GM23338 (cell line): Measurements from ENCODE around the gene FAM32A. TPM values are rescaled to one million over a fixed set of nuclear protein-coding genes. Genes with fewer than 3 reads are reported as not detected.

Source experiments
- ATAC-seq: fragments of 200-7000 bp; cut with Tn5 transposase; 3 replicates; pipeline ENCODE4 v1.9.1; 2020
- DNase-seq: peaks from one replicate; pipeline ENCODE4 v3.0.0-alpha.2; 2015; ENCODE audit warnings: low spot score
- H2AFZ ChIP-seq: fragments of 200-600 bp; sonication (generic); 2 replicates; pipeline ENCODE4 v1.8.0; 2016; ENCODE audit warnings: antibody characterized with exemption, mild to moderate bottlenecking, moderate library complexity
- H3F3A ChIP-seq: fragments of 200-600 bp; sonication (generic); replicated peaks from 2 replicates; pipeline ENCODE4 v1.8.0; 2017; ENCODE audit warnings: antibody characterized with exemption, mixed run types, low read depth
- H3K27ac ChIP-seq: fragments of 200-600 bp; sonication (generic); 2 replicates; pipeline ENCODE4 v1.6.1; 2016; ENCODE audit warnings: low read depth
- H3K27me3 ChIP-seq: fragments of 200-600 bp; sonication (generic); 2 replicates; pipeline ENCODE4 v1.8.0; 2016; ENCODE audit warnings: mild to moderate bottlenecking, mixed run types, moderate library complexity; ENCODE audit not compliant: insufficient read depth
- H3K36me3 ChIP-seq: fragments of 200-600 bp; sonication (generic); 2 replicates; pipeline ENCODE4 v1.8.0; 2016; ENCODE audit warnings: mild to moderate bottlenecking; ENCODE audit not compliant: insufficient read depth
- H3K4me1 ChIP-seq: fragments of 200-600 bp; sonication (generic); 2 replicates; pipeline ENCODE4 v1.8.0; 2016; ENCODE audit warnings: mild to moderate bottlenecking, moderate library complexity; ENCODE audit not compliant: insufficient read depth
- H3K4me2 ChIP-seq: fragments of 200-600 bp; sonication (generic); 2 replicates; pipeline ENCODE4 v1.7.1; 2017; ENCODE audit warnings: mixed run types
- H3K4me3 ChIP-seq: fragments of 200-600 bp; sonication (generic); 2 replicates; pipeline ENCODE4 v1.6.1; 2016; ENCODE audit warnings: mixed run types
- H3K79me2 ChIP-seq: fragments of 200-600 bp; sonication (generic); replicated peaks from 2 replicates; pipeline ENCODE4 v1.8.0; 2017; ENCODE audit warnings: mild to moderate bottlenecking; ENCODE audit not compliant: insufficient read depth
- H3K9me2 ChIP-seq: fragments of 200-600 bp; sonication (generic); 2 replicates; pipeline ENCODE4 v1.8.0; 2017; ENCODE audit not compliant: insufficient read depth
- H4K20me1 ChIP-seq: fragments of 200-600 bp; sonication (generic); replicated peaks from 2 replicates; pipeline ENCODE4 v1.8.0; 2017; ENCODE audit warnings: mild to moderate bottlenecking; ENCODE audit not compliant: insufficient read depth
- H3K27ac Mint-ChIP-seq: 2 replicates; pipeline ENCODE4 v1.8.0; 2020; ENCODE audit warnings: inconsistent platforms, mild to moderate bottlenecking, moderate library complexity, mixed read lengths
- H3K27me3 Mint-ChIP-seq: 3 replicates; pipeline ENCODE4 v1.8.0; 2022; ENCODE audit warnings: low read depth, mild to moderate bottlenecking, moderate library complexity, mixed read lengths, inconsistent platforms; ENCODE audit not compliant: insufficient read depth, poor library complexity
- H3K36me3 Mint-ChIP-seq: 3 replicates; pipeline ENCODE4 v1.8.0; 2021; ENCODE audit warnings: low read depth, mild to moderate bottlenecking, inconsistent platforms, moderate library complexity, mixed read lengths
- H3K4me1 Mint-ChIP-seq: 3 replicates; pipeline ENCODE4 v1.8.0; 2020; ENCODE audit warnings: mild to moderate bottlenecking, inconsistent platforms, mixed read lengths
- H3K4me3 Mint-ChIP-seq: 3 replicates; pipeline ENCODE4 v1.8.0; 2021; ENCODE audit warnings: moderate library complexity, mild to moderate bottlenecking, inconsistent platforms, mixed read lengths
- H3K9me3 Mint-ChIP-seq: 3 replicates; pipeline ENCODE4 v1.8.0; 2020; ENCODE audit warnings: moderate library complexity, mild to moderate bottlenecking, inconsistent platforms, mixed read lengths
- EZH2 ChIP-seq: fragments of 200-600 bp; sonication (generic); IDR thresholded peaks from one replicate; pipeline ENCODE4 v1.8.0; 2017; ENCODE audit warnings: antibody characterized with exemption, mild to moderate bottlenecking, low read depth; ENCODE audit not compliant: unreplicated experiment
- EZH2phosphoT487 ChIP-seq: fragments of 200-600 bp; sonication (generic); IDR thresholded peaks from one replicate; pipeline ENCODE4 v1.8.1; 2018; ENCODE audit warnings: antibody characterized with exemption; ENCODE audit not compliant: unreplicated experiment
- JUNB ChIP-seq: IDR thresholded peaks from one replicate; pipeline ENCODE4 v1.6.1; 2016; ENCODE audit warnings: antibody characterized with exemption; ENCODE audit not compliant: unreplicated experiment
- NANOG ChIP-seq: IDR thresholded peaks from 2 replicates; pipeline ENCODE4 v1.6.1; 2016; ENCODE audit warnings: antibody characterized with exemption, borderline replicate concordance
- POLR2AphosphoS5 ChIP-seq: IDR thresholded peaks from 2 replicates; pipeline ENCODE4 v1.6.1; 2016; ENCODE audit warnings: antibody characterized with exemption, low read depth
- STAT1 ChIP-seq: IDR thresholded peaks from one replicate; pipeline ENCODE4 v1.6.1; 2016; ENCODE audit warnings: antibody characterized with exemption; ENCODE audit not compliant: unreplicated experiment
- ZNF114 ChIP-seq: fragments of 250-450 bp; sonication (Bioruptor Pico); IDR thresholded peaks from 2 replicates; pipeline ENCODE4 v1.5.0; 2020; ENCODE audit warnings: mild to moderate bottlenecking, moderate library complexity
- polyA plus RNA-seq: library from polyadenylated mRNA; unstranded; fragments of >200 nt; fragmentation: Nextera tagmentation; extraction: Ambion mirVana; gene quantifications from 2 replicates; pipeline ENCODE4 v1.2.1, GENCODE V29; 2016
- total RNA-seq: library from RNA; depleted of rRNA; stranded (reverse); fragments of >200 nt; shearing (Covaris generic); gene quantifications from 2 replicates; pipeline ENCODE4 v1.2.3, GENCODE V29; 2014
- TF ChIP-seq, protein P1 (sequence below), 2 experiments: fragments of 200-600 bp in 1 of 2; sonication (generic) in 1 of 2; conservative IDR thresholded peaks; 2 replicates each; pipeline versions ENCODE4 v1.5.1 to v1.6.1; 2016 to 2017; ENCODE audit warnings: antibody characterized with exemption in 2 of 2, low read depth in 2 of 2, mild to moderate bottlenecking in 2 of 2, moderate library complexity in 1 of 2
- TF ChIP-seq, protein P2 (sequence below): IDR thresholded peaks from one replicate; pipeline ENCODE4 v1.6.1; 2018; ENCODE audit warnings: antibody characterized with exemption; ENCODE audit not compliant: unreplicated experiment
- TF ChIP-seq, protein P3 (sequence below): fragments of 250-450 bp; sonication (Bioruptor Pico); IDR thresholded peaks from 2 replicates; pipeline ENCODE4 v1.5.0; 2020; ENCODE audit warnings: mild to moderate bottlenecking, moderate library complexity

FAM32A gene
- total and polyA plus RNA-seq, 2 experiments from 2014 or later, result 58.2 to 67.3 TPM

DNA sequence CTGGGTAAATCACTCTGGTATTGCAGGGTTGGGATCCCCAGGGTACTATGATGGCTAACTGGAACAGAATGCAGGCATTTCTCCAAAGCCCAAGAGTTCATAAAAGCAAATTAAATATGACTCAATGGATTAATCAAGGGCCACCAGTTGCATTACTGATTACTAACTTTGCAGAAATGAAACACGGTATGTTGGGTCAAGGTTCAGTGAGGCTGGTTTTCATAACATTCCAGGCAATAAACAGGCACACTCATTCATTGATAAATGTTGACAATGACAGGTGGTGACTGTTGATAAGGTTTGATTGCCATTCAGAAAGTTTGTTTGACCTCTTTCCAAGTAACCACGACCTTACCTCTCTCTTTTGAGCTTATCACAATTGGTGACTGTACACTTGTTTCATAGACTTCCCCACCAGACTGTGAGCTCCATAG lies 12.0 kb downstream of the FAM32A start:
- Mint-ChIP-seq H3K27ac (peak overlapping the region; percentile 92), H3K4me1 (peaks cover 11% of the 10 kb centered on the region), H3K27me3 (peaks cover 4% of the 10 kb centered on the region), H3K4me3 (peak overlapping the region; percentile 89), H3K9me3 (no peaks in the 10 kb centered on the region), H3K36me3 (peaks cover 1% of the 10 kb centered on the region; the same call in 2 of the 3 replicates)
- TF ChIP-seq ZNF114 (CRISPR knock-in tag) (no peak), EZH2 (no peak), EZH2phosphoT487 (no peak), JUNB (no peak), NANOG (no peak), STAT1 (no peak)
- TF ChIP-seq, protein P1, sequence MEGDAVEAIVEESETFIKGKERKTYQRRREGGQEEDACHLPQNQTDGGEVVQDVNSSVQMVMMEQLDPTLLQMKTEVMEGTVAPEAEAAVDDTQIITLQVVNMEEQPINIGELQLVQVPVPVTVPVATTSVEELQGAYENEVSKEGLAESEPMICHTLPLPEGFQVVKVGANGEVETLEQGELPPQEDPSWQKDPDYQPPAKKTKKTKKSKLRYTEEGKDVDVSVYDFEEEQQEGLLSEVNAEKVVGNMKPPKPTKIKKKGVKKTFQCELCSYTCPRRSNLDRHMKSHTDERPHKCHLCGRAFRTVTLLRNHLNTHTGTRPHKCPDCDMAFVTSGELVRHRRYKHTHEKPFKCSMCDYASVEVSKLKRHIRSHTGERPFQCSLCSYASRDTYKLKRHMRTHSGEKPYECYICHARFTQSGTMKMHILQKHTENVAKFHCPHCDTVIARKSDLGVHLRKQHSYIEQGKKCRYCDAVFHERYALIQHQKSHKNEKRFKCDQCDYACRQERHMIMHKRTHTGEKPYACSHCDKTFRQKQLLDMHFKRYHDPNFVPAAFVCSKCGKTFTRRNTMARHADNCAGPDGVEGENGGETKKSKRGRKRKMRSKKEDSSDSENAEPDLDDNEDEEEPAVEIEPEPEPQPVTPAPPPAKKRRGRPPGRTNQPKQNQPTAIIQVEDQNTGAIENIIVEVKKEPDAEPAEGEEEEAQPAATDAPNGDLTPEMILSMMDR (conservative IDR thresholded peaks at IDR 0.05; ENCODE audit: low read depth in 2 of 2), result no peak
- TF ChIP-seq, protein P2, sequence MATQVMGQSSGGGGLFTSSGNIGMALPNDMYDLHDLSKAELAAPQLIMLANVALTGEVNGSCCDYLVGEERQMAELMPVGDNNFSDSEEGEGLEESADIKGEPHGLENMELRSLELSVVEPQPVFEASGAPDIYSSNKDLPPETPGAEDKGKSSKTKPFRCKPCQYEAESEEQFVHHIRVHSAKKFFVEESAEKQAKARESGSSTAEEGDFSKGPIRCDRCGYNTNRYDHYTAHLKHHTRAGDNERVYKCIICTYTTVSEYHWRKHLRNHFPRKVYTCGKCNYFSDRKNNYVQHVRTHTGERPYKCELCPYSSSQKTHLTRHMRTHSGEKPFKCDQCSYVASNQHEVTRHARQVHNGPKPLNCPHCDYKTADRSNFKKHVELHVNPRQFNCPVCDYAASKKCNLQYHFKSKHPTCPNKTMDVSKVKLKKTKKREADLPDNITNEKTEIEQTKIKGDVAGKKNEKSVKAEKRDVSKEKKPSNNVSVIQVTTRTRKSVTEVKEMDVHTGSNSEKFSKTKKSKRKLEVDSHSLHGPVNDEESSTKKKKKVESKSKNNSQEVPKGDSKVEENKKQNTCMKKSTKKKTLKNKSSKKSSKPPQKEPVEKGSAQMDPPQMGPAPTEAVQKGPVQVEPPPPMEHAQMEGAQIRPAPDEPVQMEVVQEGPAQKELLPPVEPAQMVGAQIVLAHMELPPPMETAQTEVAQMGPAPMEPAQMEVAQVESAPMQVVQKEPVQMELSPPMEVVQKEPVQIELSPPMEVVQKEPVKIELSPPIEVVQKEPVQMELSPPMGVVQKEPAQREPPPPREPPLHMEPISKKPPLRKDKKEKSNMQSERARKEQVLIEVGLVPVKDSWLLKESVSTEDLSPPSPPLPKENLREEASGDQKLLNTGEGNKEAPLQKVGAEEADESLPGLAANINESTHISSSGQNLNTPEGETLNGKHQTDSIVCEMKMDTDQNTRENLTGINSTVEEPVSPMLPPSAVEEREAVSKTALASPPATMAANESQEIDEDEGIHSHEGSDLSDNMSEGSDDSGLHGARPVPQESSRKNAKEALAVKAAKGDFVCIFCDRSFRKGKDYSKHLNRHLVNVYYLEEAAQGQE, result no peak
- H3K4me3 ChIP-seq, result peak overlapping the region; percentile 96
- H3F3A ChIP-seq, result no peaks in the 10 kb centered on the region
- H2AFZ ChIP-seq, result peak overlapping the region; percentile 92
- no peak overlapping the region for H3K27ac ChIP-seq
- no peak for DNase-seq
- H3K36me3 ChIP-seq, result no peaks in the 10 kb centered on the region
- no peak for ATAC-seq
- H3K4me1 ChIP-seq, result peaks cover 3% of the 10 kb centered on the region
- H3K9me2 ChIP-seq, result no peaks in the 10 kb centered on the region
- H4K20me1 ChIP-seq, result no peaks in the 10 kb centered on the region
- H3K79me2 ChIP-seq, result no peaks in the 10 kb centered on the region
- H3K27me3 ChIP-seq, result no peaks in the 10 kb centered on the region
- peak overlapping the region; percentile 85 for H3K4me2 ChIP-seq

DNA sequence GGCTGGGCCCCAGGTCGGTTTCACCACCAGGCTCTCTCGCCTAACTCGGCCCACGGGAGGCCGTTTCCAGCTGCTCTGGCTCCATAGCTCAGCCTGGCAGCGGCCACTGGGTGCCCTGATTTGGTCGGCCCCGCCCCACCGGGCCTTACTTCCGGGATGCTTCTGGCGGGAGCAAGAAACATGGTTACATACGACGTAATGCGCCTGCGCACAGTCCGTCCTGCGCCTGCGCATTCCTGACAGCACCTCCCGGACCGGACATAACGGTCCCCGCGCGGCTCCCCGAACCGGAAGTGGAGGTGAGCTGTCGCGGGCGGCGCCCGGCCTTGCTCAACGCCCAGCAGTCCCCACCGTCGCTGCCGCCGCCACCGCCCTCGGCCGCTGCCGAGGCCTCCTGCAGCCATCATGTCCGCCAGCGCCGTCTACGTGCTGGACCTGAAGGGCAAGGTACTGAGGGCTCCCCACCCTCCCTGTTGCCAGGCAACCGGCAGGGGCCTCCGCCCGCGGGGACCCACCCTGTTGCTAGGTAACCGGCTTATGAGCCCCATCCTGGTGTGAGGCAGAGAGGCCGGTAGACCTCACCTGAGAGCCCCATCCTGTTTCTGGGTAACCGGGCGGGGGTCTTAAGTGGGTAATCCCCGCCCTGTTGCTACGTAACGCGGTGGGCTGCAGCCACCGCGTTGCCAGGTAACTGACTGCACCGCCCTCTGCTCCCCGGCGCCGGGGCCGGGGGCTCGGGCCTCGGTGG lies 12.6 kb downstream of the FAM32A start, which contains the start of gene AP1M1:
Gene AP1M1 (plus strand): TSS at position 290 of the 748 bp plus-strand sequence. CDS start 116 bp downstream, at position 406.
- no peak within 1 kb of the TSS for H3K27ac ChIP-seq
- no peaks in the 10 kb centered on the region for H3K9me2 ChIP-seq
- H4K20me1 ChIP-seq, result no peaks in the 10 kb centered on the region; the same call in 1 of the 2 replicates
- peaks cover 4% of the 10 kb centered on the region for H3K27me3 Mint-ChIP-seq
- peak within 1 kb of the TSS; percentile 89 for H3K4me3 Mint-ChIP-seq
- peak within 1 kb of the TSS; percentile 92 for H2AFZ ChIP-seq
- ATAC-seq (peak; percentile 93), DNase-seq (peak; percentile 98)
- H3F3A ChIP-seq, result no peaks in the 10 kb centered on the region
- H3K27ac Mint-ChIP-seq, result peak within 1 kb of the TSS; percentile 92
- peak within 1 kb of the TSS; percentile 96 for H3K4me3 ChIP-seq
- peaks cover 3% of the 10 kb centered on the region for H3K4me1 ChIP-seq
- H3K9me3 Mint-ChIP-seq, result no peaks in the 10 kb centered on the region
- no peaks in the 10 kb centered on the region for H3K36me3 ChIP-seq
- no peaks in the 10 kb centered on the region for H3K79me2 ChIP-seq
- H3K4me1 Mint-ChIP-seq, result peaks cover 11% of the 10 kb centered on the region
- no peaks in the 10 kb centered on the region; the same call in 2 of the 3 replicates for H3K36me3 Mint-ChIP-seq
- H3K27me3 ChIP-seq, result no peaks in the 10 kb centered on the region
- H3K4me2 ChIP-seq, result peak within 1 kb of the TSS; percentile 85
- peak; percentile 57 for TF ChIP-seq POLR2AphosphoS5
- TF ChIP-seq, protein P3, sequence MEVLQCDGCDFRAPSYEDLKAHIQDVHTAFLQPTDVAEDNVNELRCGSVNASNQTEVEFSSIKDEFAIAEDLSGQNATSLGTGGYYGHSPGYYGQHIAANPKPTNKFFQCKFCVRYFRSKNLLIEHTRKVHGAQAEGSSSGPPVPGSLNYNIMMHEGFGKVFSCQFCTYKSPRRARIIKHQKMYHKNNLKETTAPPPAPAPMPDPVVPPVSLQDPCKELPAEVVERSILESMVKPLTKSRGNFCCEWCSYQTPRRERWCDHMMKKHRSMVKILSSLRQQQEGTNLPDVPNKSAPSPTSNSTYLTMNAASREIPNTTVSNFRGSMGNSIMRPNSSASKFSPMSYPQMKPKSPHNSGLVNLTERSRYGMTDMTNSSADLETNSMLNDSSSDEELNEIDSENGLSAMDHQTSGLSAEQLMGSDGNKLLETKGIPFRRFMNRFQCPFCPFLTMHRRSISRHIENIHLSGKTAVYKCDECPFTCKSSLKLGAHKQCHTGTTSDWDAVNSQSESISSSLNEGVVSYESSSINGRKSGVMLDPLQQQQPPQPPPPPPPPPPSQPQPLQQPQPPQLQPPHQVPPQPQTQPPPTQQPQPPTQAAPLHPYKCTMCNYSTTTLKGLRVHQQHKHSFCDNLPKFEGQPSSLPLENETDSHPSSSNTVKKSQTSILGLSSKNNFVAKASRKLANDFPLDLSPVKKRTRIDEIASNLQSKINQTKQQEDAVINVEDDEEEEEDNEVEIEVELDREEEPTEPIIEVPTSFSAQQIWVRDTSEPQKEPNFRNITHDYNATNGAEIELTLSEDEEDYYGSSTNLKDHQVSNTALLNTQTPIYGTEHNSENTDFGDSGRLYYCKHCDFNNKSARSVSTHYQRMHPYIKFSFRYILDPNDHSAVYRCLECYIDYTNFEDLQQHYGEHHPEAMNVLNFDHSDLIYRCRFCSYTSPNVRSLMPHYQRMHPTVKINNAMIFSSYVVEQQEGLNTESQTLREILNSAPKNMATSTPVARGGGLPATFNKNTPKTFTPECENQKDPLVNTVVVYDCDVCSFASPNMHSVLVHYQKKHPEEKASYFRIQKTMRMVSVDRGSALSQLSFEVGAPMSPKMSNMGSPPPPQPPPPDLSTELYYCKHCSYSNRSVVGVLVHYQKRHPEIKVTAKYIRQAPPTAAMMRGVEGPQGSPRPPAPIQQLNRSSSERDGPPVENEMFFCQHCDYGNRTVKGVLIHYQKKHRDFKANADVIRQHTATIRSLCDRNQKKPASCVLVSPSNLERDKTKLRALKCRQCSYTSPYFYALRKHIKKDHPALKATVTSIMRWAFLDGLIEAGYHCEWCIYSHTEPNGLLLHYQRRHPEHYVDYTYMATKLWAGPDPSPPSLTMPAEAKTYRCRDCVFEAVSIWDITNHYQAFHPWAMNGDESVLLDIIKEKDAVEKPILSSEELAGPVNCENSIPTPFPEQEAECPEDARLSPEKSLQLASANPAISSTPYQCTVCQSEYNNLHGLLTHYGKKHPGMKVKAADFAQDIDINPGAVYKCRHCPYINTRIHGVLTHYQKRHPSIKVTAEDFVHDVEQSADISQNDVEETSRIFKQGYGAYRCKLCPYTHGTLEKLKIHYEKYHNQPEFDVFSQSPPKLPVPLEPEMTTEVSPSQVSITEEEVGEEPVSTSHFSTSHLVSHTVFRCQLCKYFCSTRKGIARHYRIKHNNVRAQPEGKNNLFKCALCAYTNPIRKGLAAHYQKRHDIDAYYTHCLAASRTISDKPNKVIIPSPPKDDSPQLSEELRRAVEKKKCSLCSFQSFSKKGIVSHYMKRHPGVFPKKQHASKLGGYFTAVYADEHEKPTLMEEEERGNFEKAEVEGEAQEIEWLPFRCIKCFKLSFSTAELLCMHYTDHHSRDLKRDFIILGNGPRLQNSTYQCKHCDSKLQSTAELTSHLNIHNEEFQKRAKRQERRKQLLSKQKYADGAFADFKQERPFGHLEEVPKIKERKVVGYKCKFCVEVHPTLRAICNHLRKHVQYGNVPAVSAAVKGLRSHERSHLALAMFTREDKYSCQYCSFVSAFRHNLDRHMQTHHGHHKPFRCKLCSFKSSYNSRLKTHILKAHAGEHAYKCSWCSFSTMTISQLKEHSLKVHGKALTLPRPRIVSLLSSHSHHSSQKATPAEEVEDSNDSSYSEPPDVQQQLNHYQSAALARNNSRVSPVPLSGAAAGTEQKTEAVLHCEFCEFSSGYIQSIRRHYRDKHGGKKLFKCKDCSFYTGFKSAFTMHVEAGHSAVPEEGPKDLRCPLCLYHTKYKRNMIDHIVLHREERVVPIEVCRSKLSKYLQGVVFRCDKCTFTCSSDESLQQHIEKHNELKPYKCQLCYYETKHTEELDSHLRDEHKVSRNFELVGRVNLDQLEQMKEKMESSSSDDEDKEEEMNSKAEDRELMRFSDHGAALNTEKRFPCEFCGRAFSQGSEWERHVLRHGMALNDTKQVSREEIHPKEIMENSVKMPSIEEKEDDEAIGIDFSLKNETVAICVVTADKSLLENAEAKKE, result no peak
